HG02571 (cell line): ENCODE results near the gene BIRC3.
"Not testable (repeated sequence)": the region's sequence is repeated elsewhere in the genome, so short reads cannot be mapped to it uniquely, and the experiment has no call there.

ENCODE experiments used
- ATAC-seq: cut with Tn5 transposase; IDR thresholded peaks from one replicate; pipeline ENCODE4 v1.9.1; 2021; ENCODE audit warnings: mild to moderate bottlenecking, moderate library complexity; ENCODE audit not compliant: unreplicated experiment

The BIRC3 gene

GRCh38 chr11:102320679-102321078 is 3.4 kb downstream of the BIRC3 start:
- ATAC-seq = no peak

- ATAC-seq = no peak
These were observed 5.3 kb downstream of the BIRC3 start for GRCh38 chr11:102322560-102322959.

GRCh38 chr11:102323542-102324251 is 6.4 kb downstream of the BIRC3 start:
- ATAC-seq = no peak

GRCh38 chr11:102325088-102325487 is 7.8 kb downstream of the BIRC3 start:
- no peak for ATAC-seq

- ATAC-seq = no peak
These were observed 11.5 kb downstream of the BIRC3 start for GRCh38 chr11:102328748-102329147.

GRCh38 chr11:102330231-102330630 is 12.9 kb downstream of the BIRC3 start:
- ATAC-seq = no peak

GRCh38 chr11:102331341-102331740 is 14.1 kb downstream of the BIRC3 start:
- no peak for ATAC-seq

- ATAC-seq = no peak
These were observed 15.3 kb downstream of the BIRC3 start for GRCh38 chr11:102332611-102332994.

GRCh38 chr11:102338479-102339010 is 21.3 kb downstream of the BIRC3 start:
- no peak for ATAC-seq

GRCh38 chr11:102341311-102341710 is 24.0 kb downstream of the BIRC3 start:
- not testable (repeated sequence) for ATAC-seq

GRCh38 chr11:102341844-102342318 is 24.6 kb downstream of the BIRC3 start:
- peak; percentile 34 for ATAC-seq

- no peak for ATAC-seq
These were observed 26.5 kb downstream of the BIRC3 start for GRCh38 chr11:102343809-102344208.

GRCh38 chr11:102345904-102346303 is 28.6 kb downstream of the BIRC3 start:
- ATAC-seq = no peak

GRCh38 chr11:102346456-102346747 is 29.1 kb downstream of the BIRC3 start:
- no peak for ATAC-seq

- ATAC-seq = peak; percentile 83
These were observed 29.6 kb downstream of the BIRC3 start, which contains the start of gene BIRC2 for GRCh38 chr11:102346748-102347461. TSS of gene BIRC2 (plus strand) at chr11:102347214. CDS start at chr11:102349855, 2,641 bp downstream.

GRCh38 chr11:102347462-102348370 is 30.4 kb downstream of the BIRC3 start:
- ATAC-seq = peak; percentile 14

- no peak for ATAC-seq
These were observed 39.8 kb downstream of the BIRC3 start for GRCh38 chr11:102357116-102357515.

GRCh38 chr11:102359372-102359771 is 42.1 kb downstream of the BIRC3 start:
- no peak for ATAC-seq

- ATAC-seq = no peak
These were observed 43.4 kb downstream of the BIRC3 start for GRCh38 chr11:102360681-102361080.

GRCh38 chr11:102361086-102362031 is 44.1 kb downstream of the BIRC3 start:
- no peak for ATAC-seq
